Stimulated activated CD4-positive, alpha-beta T cell treated with anti-CD3 and anti-CD28 coated beads, TNF-alpha, amount 100 ng/mL, for 48 hours (primary cell): ENCODE results near the gene ARHGAP31.

Source experiments
- DNase-seq, 3 donors: peaks; one replicate each; pipeline ENCODE4 v3.0.0-alpha.2; 2020; ENCODE audit warnings: low read depth in 3 of 3

The ARHGAP31 gene

GRCh38 chr3:119436977-119437376 is 142.8 kb downstream of the ARHGAP31 start:
- no peak for DNase-seq

- DNase-seq, result no peak
Observed at GRCh38 chr3:119437691-119438258, 143.6 kb downstream of the ARHGAP31 start.

GRCh38 chr3:119443179-119443578 is 149.0 kb downstream of the ARHGAP31 start:
- DNase-seq, result no peak

- DNase-seq, result no peak
Observed at GRCh38 chr3:119444590-119444989, 150.4 kb downstream of the ARHGAP31 start.

- DNase-seq, result no peak
Observed at GRCh38 chr3:119453822-119454221, 159.6 kb downstream of the ARHGAP31 start.

GRCh38 chr3:119456469-119456868 is 162.3 kb downstream of the ARHGAP31 start:
- DNase-seq, result no peak

GRCh38 chr3:119457246-119457645 is 163.1 kb downstream of the ARHGAP31 start:
- DNase-seq, result no peak

GRCh38 chr3:119463171-119464169 is 169.3 kb downstream of the ARHGAP31 start, which contains the start of gene TMEM39A:
TMEM39A (minus strand) TSS chr3:119463615; CDS start chr3:119462074, 1,541 bp downstream.
- peak; percentile 96 to 97 (median 97) for DNase-seq

GRCh38 chr3:119468041-119468440 is 173.9 kb downstream of the ARHGAP31 start:
- no peak for DNase-seq

- DNase-seq, result no peak
Observed at GRCh38 chr3:119469418-119470189, 175.4 kb downstream of the ARHGAP31 start.
